ENCODE data around the gene B3GNT2.

DNA sequence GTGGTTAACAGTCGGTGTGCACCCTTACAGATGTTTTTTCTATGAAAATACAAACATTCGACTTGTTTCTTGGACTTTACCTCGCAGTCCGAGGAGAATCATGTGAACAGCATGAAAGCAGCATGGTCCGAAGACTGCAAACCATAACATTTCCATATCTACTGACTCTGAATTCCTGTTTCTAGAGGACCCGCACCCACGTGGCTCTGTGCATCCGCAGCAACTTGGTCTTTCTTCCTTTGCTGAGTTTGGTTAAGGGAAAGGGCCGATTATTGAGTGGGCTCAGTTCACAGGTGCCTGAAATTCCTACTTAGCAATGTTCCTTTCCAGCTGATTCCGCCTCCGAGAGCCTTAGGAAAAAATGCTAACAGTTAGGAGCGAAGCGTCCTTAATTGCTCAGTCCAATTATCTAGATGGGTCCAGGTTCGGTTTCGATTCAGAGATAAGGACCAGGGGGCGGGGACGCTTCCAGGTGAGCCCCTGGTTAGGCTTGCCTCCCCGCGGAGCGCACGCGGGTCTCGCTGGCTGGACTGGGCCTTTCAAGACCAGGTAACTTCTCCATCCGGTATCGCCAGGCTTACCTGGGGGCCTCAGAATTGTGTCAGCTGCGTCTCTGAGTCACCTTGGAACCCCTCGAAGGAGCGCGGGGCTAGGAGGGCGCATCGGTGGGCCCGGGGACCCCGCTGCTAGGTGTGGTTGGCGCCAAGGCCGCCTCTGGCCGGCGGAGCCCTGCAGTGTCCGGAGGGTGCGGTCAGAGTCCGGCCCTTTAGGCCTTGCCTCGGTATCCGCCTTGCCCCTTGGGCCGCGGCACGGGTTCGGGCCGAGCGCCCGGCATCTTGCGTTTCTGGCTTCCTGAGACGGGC, 1.1 kb upstream of the B3GNT2 start:
- TF ChIP-seq, protein P1, sequence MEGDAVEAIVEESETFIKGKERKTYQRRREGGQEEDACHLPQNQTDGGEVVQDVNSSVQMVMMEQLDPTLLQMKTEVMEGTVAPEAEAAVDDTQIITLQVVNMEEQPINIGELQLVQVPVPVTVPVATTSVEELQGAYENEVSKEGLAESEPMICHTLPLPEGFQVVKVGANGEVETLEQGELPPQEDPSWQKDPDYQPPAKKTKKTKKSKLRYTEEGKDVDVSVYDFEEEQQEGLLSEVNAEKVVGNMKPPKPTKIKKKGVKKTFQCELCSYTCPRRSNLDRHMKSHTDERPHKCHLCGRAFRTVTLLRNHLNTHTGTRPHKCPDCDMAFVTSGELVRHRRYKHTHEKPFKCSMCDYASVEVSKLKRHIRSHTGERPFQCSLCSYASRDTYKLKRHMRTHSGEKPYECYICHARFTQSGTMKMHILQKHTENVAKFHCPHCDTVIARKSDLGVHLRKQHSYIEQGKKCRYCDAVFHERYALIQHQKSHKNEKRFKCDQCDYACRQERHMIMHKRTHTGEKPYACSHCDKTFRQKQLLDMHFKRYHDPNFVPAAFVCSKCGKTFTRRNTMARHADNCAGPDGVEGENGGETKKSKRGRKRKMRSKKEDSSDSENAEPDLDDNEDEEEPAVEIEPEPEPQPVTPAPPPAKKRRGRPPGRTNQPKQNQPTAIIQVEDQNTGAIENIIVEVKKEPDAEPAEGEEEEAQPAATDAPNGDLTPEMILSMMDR (conservative IDR thresholded peaks at IDR 0.05; ENCODE audit: low read depth in 2 of 2), result no peak
- no peak for TF ChIP-seq EZH2phosphoT487 (IDR thresholded peaks at IDR 0.05; ENCODE audit: unreplicated experiment)
- no peak for TF ChIP-seq EZH2 (IDR thresholded peaks at IDR 0.05; ENCODE audit: low read depth, unreplicated experiment)
- TF ChIP-seq NANOG (IDR thresholded peaks at IDR 0.05; ENCODE audit: borderline replicate concordance), result no peak
- no peak for TF ChIP-seq POLR2AphosphoS5 (IDR thresholded peaks at IDR 0.05; ENCODE audit: low read depth)
- TF ChIP-seq, protein P2, sequence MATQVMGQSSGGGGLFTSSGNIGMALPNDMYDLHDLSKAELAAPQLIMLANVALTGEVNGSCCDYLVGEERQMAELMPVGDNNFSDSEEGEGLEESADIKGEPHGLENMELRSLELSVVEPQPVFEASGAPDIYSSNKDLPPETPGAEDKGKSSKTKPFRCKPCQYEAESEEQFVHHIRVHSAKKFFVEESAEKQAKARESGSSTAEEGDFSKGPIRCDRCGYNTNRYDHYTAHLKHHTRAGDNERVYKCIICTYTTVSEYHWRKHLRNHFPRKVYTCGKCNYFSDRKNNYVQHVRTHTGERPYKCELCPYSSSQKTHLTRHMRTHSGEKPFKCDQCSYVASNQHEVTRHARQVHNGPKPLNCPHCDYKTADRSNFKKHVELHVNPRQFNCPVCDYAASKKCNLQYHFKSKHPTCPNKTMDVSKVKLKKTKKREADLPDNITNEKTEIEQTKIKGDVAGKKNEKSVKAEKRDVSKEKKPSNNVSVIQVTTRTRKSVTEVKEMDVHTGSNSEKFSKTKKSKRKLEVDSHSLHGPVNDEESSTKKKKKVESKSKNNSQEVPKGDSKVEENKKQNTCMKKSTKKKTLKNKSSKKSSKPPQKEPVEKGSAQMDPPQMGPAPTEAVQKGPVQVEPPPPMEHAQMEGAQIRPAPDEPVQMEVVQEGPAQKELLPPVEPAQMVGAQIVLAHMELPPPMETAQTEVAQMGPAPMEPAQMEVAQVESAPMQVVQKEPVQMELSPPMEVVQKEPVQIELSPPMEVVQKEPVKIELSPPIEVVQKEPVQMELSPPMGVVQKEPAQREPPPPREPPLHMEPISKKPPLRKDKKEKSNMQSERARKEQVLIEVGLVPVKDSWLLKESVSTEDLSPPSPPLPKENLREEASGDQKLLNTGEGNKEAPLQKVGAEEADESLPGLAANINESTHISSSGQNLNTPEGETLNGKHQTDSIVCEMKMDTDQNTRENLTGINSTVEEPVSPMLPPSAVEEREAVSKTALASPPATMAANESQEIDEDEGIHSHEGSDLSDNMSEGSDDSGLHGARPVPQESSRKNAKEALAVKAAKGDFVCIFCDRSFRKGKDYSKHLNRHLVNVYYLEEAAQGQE (IDR thresholded peaks at IDR 0.05; ENCODE audit: unreplicated experiment), result no peak
- no peak for TF ChIP-seq STAT1 (IDR thresholded peaks at IDR 0.05; ENCODE audit: unreplicated experiment)
- TF ChIP-seq JUNB (IDR thresholded peaks at IDR 0.05; ENCODE audit: unreplicated experiment), result no peak
- TF ChIP-seq ETS1 (IDR thresholded peaks at IDR 0.05), result no peak
- TF ChIP-seq ZNF114 (CRISPR knock-in tag; IDR thresholded peaks at IDR 0.05), result no peak
- no peak for TF ChIP-seq ZNF331 (CRISPR knock-in tag; IDR thresholded peaks at IDR 0.05; ENCODE audit: low read depth)
